Measurements from ENCODE around the gene TBL1X. TPM values are rescaled to one million over a fixed set of nuclear protein-coding genes. Genes with fewer than 3 reads are reported as not detected.

Gene TBL1X
- total and polyA plus RNA-seq, 2 experiments from 2014 or later: 8.7 to 26.9 TPM

- TF ChIP-seq STAT1 (IDR thresholded peaks at IDR 0.05; ENCODE audit: unreplicated experiment) (no peak), ZNF462 (CRISPR knock-in tag; IDR thresholded peaks at IDR 0.05) (no peak), NANOG (IDR thresholded peaks at IDR 0.05; ENCODE audit: borderline replicate concordance) (no peak)
Measured at GRCh38 chrX:9663216-9663615, 198.4 kb downstream of the TBL1X start (continued).

GRCh38 chrX:9664224-9664623, 199.4 kb downstream of the TBL1X start:
- ATAC-seq: no peak
- no peaks in the 10 kb centered on the region for H3K27me3 Mint-ChIP-seq (ENCODE audit: insufficient read depth, low read depth, poor library complexity)
- no peak overlapping the region for H2AFZ ChIP-seq
- H3F3A ChIP-seq (replicated peaks; ENCODE audit: low read depth): no peaks in the 10 kb centered on the region
- no peak overlapping the region for H3K27ac Mint-ChIP-seq
- no peak overlapping the region for H3K4me3 ChIP-seq
- no peak overlapping the region for H3K4me3 Mint-ChIP-seq
- no peaks in the 10 kb centered on the region; the same call in 1 of the 2 replicates for H3K36me3 ChIP-seq (ENCODE audit: insufficient read depth)
- no peaks in the 10 kb centered on the region for H3K27me3 ChIP-seq (ENCODE audit: insufficient read depth)
- H3K9me2 ChIP-seq (ENCODE audit: insufficient read depth): no peaks in the 10 kb centered on the region
- H3K4me1 ChIP-seq (ENCODE audit: insufficient read depth): peaks cover 13% of the 10 kb centered on the region
- DNase-seq (ENCODE audit: low spot score): no peak
- no peaks in the 10 kb centered on the region for H4K20me1 ChIP-seq (replicated peaks; ENCODE audit: insufficient read depth)
- H3K4me2 ChIP-seq: no peak overlapping the region
- no peaks in the 10 kb centered on the region for H3K79me2 ChIP-seq (replicated peaks; ENCODE audit: insufficient read depth)
- peaks cover 9% of the 10 kb centered on the region; the same call in 2 of the 3 replicates for H3K9me3 Mint-ChIP-seq
- H3K4me1 Mint-ChIP-seq: peaks cover 6% of the 10 kb centered on the region; the same call in 2 of the 3 replicates
- peaks cover 14% of the 10 kb centered on the region for H3K36me3 Mint-ChIP-seq (ENCODE audit: low read depth)
- H3K27ac ChIP-seq (ENCODE audit: low read depth): no peak overlapping the region
- no peak for TF ChIP-seq REST (IDR thresholded peaks at IDR 0.05; ENCODE audit: unreplicated experiment)
- TF ChIP-seq CREB1 (CRISPR knock-in tag; IDR thresholded peaks at IDR 0.05; ENCODE audit: low read depth): no peak
- no peak for TF ChIP-seq JUNB (IDR thresholded peaks at IDR 0.05; ENCODE audit: unreplicated experiment)
- TF ChIP-seq POLR2AphosphoS5 (IDR thresholded peaks at IDR 0.05; ENCODE audit: low read depth): no peak

All from GM23338 (cell line).